ENCODE measurements around the gene CAPZA2. TPM values are rescaled to one million over a fixed set of nuclear protein-coding genes. Genes with fewer than 3 reads are reported as not detected.

CAPZA2 gene
- total RNA-seq, 1 experiment from 2014 or later: 57.7 TPM

- no peak overlapping the region for H3K27ac ChIP-seq (ENCODE audit: low read length)
- no peaks in the 10 kb centered on the region for H3F3A ChIP-seq (ENCODE audit: low read length, unreplicated experiment)
- BruUV-seq (replicated peaks): no TSS peak
- no peaks in the 10 kb centered on the region for H3K9me3 ChIP-seq (ENCODE audit: low read length)
- no peaks in the 10 kb centered on the region for H3K36me3 ChIP-seq (ENCODE audit: low read depth, low read length)
- intact Hi-C loops (cut with micrococcal nuclease): no loop called here
- no peaks in the 10 kb centered on the region for H3K9me2 ChIP-seq (replicated peaks; ENCODE audit: low read length)
- ChIA-PET CTCF (no interaction called here), POLR2A (ENCODE audit: unreplicated experiment) (no interaction called here)
- H3K9ac ChIP-seq (ENCODE audit: low read length): no peak overlapping the region
- DNase-seq (no peak), ATAC-seq (no peak)
- no peak overlapping the region for H3K4me3 ChIP-seq (ENCODE audit: low read length)
- no peak overlapping the region for H3K4me2 ChIP-seq (ENCODE audit: low read length)
- H4K20me1 ChIP-seq (ENCODE audit: low read length): no peaks in the 10 kb centered on the region
- H3K79me2 ChIP-seq (ENCODE audit: low read length): no peaks in the 10 kb centered on the region
- no peaks in the 10 kb centered on the region for H3K27me3 ChIP-seq (ENCODE audit: low read length)
- no peak overlapping the region for H2AFZ ChIP-seq (ENCODE audit: low read length)
- no peaks in the 10 kb centered on the region for H3K4me1 ChIP-seq (ENCODE audit: insufficient read depth, low read length)
- TF ChIP-seq EZH2phosphoT487 (IDR thresholded peaks at IDR 0.05; ENCODE audit: borderline replicate concordance, low read length): no peak
- no peak for TF ChIP-seq EZH2 (IDR thresholded peaks at IDR 0.05; ENCODE audit: low read length, unreplicated experiment)
- TF ChIP-seq CTCF (conservative IDR thresholded peaks at IDR 0.05; ENCODE audit: low read depth, low read length): no peak
Observed at GRCh38 chr7:116824449-116824848, 37.9 kb upstream of the CAPZA2 start.

- CTCF ChIA-PET: interaction anchor here (0.5 to 0.6 kb wide), 3 partner anchors 101 to 1958 kb away, joined by 6 to 8 read pairs (median 6); no protein-coding TSS in a partner anchor
- no peak overlapping the region for H3K9ac ChIP-seq (ENCODE audit: low read length)
- no peaks in the 10 kb centered on the region for H3K9me2 ChIP-seq (replicated peaks; ENCODE audit: low read length)
- TF ChIP-seq EZH2phosphoT487 (IDR thresholded peaks at IDR 0.05; ENCODE audit: borderline replicate concordance, low read length) (no peak), CTCF (conservative IDR thresholded peaks at IDR 0.05; ENCODE audit: low read depth, low read length) (no peak; the same call in 1 of the 2 replicates), EZH2 (IDR thresholded peaks at IDR 0.05; ENCODE audit: low read length, unreplicated experiment) (no peak)
- no peaks in the 10 kb centered on the region for H3K79me2 ChIP-seq (ENCODE audit: low read length)
- H3K27ac ChIP-seq (ENCODE audit: low read length): no peak overlapping the region
- H3K4me3 ChIP-seq (ENCODE audit: low read length): no peak overlapping the region
- ATAC-seq (no peak), DNase-seq (no peak)
- intact Hi-C loops (cut with micrococcal nuclease): no loop called here
- no TSS peak for BruUV-seq (replicated peaks)
- no peaks in the 10 kb centered on the region for H3F3A ChIP-seq (ENCODE audit: low read length, unreplicated experiment)
- no peaks in the 10 kb centered on the region for H3K9me3 ChIP-seq (ENCODE audit: low read length)
- H3K4me1 ChIP-seq (ENCODE audit: insufficient read depth, low read length): no peaks in the 10 kb centered on the region
- no peaks in the 10 kb centered on the region for H3K27me3 ChIP-seq (ENCODE audit: low read length)
- POLR2A ChIA-PET (ENCODE audit: unreplicated experiment): no interaction called here
- H4K20me1 ChIP-seq (ENCODE audit: low read length): no peaks in the 10 kb centered on the region
- H3K4me2 ChIP-seq (ENCODE audit: low read length): no peak overlapping the region
- H3K36me3 ChIP-seq (ENCODE audit: low read depth, low read length): no peaks in the 10 kb centered on the region
- H2AFZ ChIP-seq (ENCODE audit: low read length): no peak overlapping the region
Observed at GRCh38 chr7:116828281-116828680, 34.1 kb upstream of the CAPZA2 start.

GRCh38 chr7:116829041-116829440 is 33.3 kb upstream of the CAPZA2 start:
- no peak overlapping the region for H3K4me2 ChIP-seq (ENCODE audit: low read length)
- CTCF ChIA-PET: no interaction called here
- H3K9me2 ChIP-seq (replicated peaks; ENCODE audit: low read length): no peaks in the 10 kb centered on the region
- no peak overlapping the region for H3K4me3 ChIP-seq (ENCODE audit: low read length)
- H3K79me2 ChIP-seq (ENCODE audit: low read length): no peaks in the 10 kb centered on the region
- no peaks in the 10 kb centered on the region for H3K9me3 ChIP-seq (ENCODE audit: low read length)
- ATAC-seq: no peak
- no peak overlapping the region for H3K27ac ChIP-seq (ENCODE audit: low read length)
- no peaks in the 10 kb centered on the region for H3K27me3 ChIP-seq (ENCODE audit: low read length)
- no peak overlapping the region for H2AFZ ChIP-seq (ENCODE audit: low read length)
- POLR2A ChIA-PET (ENCODE audit: unreplicated experiment): no interaction called here
- no peaks in the 10 kb centered on the region for H4K20me1 ChIP-seq (ENCODE audit: low read length)
- no TSS peak for BruUV-seq (replicated peaks)
- H3K9ac ChIP-seq (ENCODE audit: low read length): no peak overlapping the region
- DNase-seq: no peak
- H3K4me1 ChIP-seq (ENCODE audit: insufficient read depth, low read length): no peaks in the 10 kb centered on the region
- no peaks in the 10 kb centered on the region for H3K36me3 ChIP-seq (ENCODE audit: low read depth, low read length)
- TF ChIP-seq CTCF (conservative IDR thresholded peaks at IDR 0.05; ENCODE audit: low read depth, low read length) (no peak), EZH2 (IDR thresholded peaks at IDR 0.05; ENCODE audit: low read length, unreplicated experiment) (no peak), EZH2phosphoT487 (IDR thresholded peaks at IDR 0.05; ENCODE audit: borderline replicate concordance, low read length) (no peak)
- H3F3A ChIP-seq (ENCODE audit: low read length, unreplicated experiment): no peaks in the 10 kb centered on the region
- intact Hi-C loops (cut with micrococcal nuclease): no loop called here
